Activated T-helper 9 cell treated with anti-CD3 and anti-CD28 coated beads, Interleukin-2, amount 50 U/mL, for 16 hours (primary cell): ENCODE data around the gene SCRN2.

Experiments
- DNase-seq: peaks from one replicate; pipeline ENCODE4 v3.0.0-alpha.2; 2020; ENCODE audit warnings: low read depth

Gene SCRN2

GRCh38 chr17:47846716-47847340 is 5.8 kb upstream of the SCRN2 start:
- DNase-seq, result no peak

- DNase-seq, result no peak
Measured at GRCh38 chr17:47845716-47846075, 4.6 kb upstream of the SCRN2 start.

- no peak for DNase-seq
Measured at GRCh38 chr17:47844814-47845715, 4.0 kb upstream of the SCRN2 start.

GRCh38 chr17:47844227-47844626 is 3.2 kb upstream of the SCRN2 start:
- DNase-seq, result no peak

- DNase-seq, result no peak
Measured at GRCh38 chr17:47843391-47843730, 2.3 kb upstream of the SCRN2 start.

GRCh38 chr17:47841488-47842291 is 617 bp upstream of the SCRN2 start:
- no peak for DNase-seq

GRCh38 chr17:47840001-47840741 is 902 bp downstream of the SCRN2 start:
- DNase-seq, result no peak

- DNase-seq, result no peak
Measured at GRCh38 chr17:47839071-47839470, 2.0 kb downstream of the SCRN2 start.

GRCh38 chr17:47838636-47839035 is 2.4 kb downstream of the SCRN2 start:
- no peak for DNase-seq

GRCh38 chr17:47837401-47838039 is 3.6 kb downstream of the SCRN2 start:
- DNase-seq, result no peak

GRCh38 chr17:47836601-47837000 is 4.5 kb downstream of the SCRN2 start:
- DNase-seq, result no peak

- no peak for DNase-seq
Measured at GRCh38 chr17:47834756-47835155, 6.3 kb downstream of the SCRN2 start.

GRCh38 chr17:47831934-47832327 is 9.1 kb downstream of the SCRN2 start:
- DNase-seq, result no peak

GRCh38 chr17:47831003-47831933 is 9.8 kb downstream of the SCRN2 start, which contains the start of the genes LRRC46 and MRPL10:
Gene LRRC46 (plus strand): TSS chr17:47831670. CDS start chr17:47831990, 320 bp downstream.
Gene MRPL10 (minus strand): TSS chr17:47831541. CDS start chr17:47831511, 30 bp downstream.
- DNase-seq, result peak; percentile 87

- DNase-seq, result no peak
Measured at GRCh38 chr17:47830396-47831002, 10.6 kb downstream of the SCRN2 start.

- DNase-seq, result peak; percentile 37
Measured at GRCh38 chr17:47829870-47830269, 11.2 kb downstream of the SCRN2 start.

- no peak for DNase-seq
Measured at GRCh38 chr17:47823519-47823918, 17.6 kb downstream of the SCRN2 start.

- DNase-seq, result no peak
Measured at GRCh38 chr17:47822785-47823184, 18.3 kb downstream of the SCRN2 start.

GRCh38 chr17:47821424-47822391 is 19.4 kb downstream of the SCRN2 start, which contains the start of gene OSBPL7:
Gene OSBPL7 (minus strand): TSS chr17:47821794. CDS start chr17:47820278, 1,516 bp downstream.
- peak; percentile 57 for DNase-seq
